Measurements from ENCODE around the gene CHI3L1.

CHI3L1 gene

DNA sequence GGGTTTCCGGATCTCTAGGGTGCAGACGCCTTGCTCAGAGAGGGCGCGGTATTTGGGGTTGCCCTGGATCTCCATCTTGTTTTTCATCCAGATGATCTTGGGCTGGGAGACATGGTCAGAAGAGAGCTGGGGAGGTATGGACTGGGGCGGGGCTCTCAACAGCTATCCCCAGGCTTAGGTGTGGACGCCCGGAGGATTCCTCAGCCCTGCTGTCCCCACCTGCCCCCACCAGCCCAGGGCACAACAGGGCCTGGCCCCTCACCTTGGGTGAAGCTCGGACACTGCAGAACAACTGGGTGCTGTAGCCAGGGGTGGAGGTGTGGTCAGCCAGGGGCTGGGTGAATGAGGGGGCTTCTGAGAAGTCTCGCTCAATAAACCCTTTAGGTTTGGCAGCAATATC is 17.5 kb downstream of the CHI3L1 start:
- DNase-seq (ENCODE audit: low read depth in 2 of 2), result no peak

DNA sequence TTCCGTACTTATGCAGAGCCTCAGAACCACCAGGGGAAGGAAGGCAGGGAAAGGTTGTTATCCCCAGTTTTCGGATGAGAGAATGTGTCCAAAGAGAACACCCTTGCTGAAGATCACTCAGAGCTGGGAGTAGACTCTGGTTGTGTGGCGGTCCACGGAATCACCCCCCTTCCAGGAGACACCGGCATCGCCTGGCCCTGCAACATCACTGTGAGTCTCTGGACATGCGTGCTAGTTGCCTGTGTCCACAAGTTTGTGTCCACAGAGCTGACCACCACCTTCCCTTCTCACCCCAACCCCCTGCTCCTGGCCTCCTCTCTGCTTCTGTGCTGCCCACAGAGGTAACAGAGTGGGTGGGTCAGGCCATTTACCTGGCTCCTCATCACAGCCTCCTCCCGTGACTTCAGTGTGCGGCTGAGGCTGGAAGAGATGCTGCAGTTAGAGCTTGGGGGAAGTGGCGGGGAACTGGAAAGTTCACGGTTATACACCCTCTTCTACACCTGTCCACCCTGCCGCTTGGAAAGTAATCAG is 18.2 kb downstream of the CHI3L1 start:
- DNase-seq (ENCODE audit: low read depth in 2 of 2), result no peak

DNA sequence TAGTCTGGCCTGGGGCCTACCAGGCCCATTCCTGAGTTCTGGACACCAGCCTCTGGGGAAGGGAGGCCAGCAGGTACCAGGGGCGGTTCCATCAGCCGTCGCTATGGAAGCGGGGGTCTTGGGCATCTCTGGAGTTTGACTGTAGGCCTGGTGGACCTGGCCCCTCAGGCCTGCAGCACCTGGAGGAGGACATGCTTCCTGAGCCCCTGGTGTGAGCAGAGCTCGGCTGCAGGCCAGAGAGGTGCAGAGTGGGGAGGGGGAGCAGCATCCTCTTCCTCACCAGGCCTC is 18.6 kb downstream of the CHI3L1 start:
- no peak for DNase-seq (ENCODE audit: low read depth in 2 of 2)

DNA sequence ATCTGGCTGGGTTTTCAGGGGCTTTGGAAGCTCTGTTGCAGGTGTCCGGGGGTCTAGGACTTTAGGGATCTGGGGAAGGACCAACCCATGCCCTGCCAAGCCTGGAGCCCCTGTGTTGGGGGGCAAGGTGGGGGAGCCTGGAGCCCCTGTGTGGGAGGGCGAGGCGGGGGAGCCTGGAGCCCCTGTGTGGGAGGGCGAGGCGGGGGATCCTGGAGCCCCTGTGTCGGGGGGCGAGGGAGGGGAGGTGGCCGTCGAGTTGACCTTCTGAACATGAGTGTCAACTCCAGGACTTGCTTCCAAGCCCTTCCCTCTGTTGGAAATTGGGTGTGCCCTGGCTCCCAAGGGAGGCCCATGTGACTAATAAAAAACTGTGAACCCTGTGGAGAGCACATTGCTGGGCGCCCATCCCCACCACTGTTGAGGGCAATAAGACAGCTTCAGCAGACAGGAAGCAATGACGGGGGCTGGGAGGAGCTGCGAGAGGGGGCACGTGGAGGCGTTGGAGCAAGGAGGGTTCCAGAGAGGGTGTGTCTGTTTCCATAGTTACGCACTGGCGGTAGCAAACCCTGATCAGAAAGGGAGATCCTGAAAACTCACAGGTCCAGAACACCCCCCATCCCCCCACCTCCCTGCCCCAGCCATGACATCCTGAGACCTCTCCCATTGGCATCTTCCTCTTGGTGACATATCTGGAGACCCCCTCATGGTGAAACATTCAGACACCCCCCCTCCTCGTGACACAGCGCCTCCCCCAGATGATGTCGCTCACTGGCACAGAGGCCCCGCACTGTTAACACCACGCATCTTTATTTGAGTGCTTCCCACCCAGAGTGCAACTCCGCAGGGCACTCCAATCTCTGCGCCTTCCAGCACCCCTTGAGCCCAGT is 19.2 kb downstream of the CHI3L1 start:
- no peak for DNase-seq (ENCODE audit: low read depth in 2 of 2)

DNA sequence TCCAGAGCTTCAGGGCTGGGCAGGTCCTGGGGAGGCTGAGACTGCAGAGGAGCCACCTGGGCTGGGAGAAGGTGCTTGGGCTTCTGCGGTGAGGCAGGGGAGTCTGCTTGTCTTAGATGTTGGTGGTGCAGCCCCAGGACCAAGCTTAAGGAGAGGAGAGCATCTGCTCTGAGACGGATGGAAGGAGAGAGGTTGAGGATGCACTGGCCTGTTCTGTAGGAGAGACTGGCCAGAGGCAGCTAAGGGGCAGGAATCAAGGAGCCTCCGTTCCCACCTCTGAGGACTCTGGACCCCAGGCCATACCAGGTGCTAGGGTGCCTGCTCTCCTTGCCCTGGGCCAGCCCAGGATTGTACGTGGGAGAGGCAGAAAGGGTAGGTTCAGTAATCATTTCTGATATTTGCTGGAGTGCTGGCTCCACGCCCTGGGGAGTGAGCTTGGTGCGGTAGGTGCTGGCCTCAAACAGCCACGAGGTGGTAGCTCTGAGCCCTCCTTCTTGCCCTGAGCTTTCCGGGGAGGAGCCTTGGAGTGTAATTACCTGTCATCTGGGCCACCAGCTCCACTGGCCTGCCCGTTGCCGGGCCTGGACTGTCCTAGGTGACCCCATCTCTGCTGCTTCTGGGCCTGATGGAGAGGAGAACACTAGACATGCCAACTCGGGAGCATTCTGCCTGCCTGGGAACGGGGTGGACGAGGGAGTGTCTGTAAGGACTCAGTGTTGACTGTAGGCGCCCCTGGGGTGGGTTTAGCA is 20.1 kb downstream of the CHI3L1 start:
- DNase-seq (ENCODE audit: low read depth in 2 of 2), result no peak

DNA sequence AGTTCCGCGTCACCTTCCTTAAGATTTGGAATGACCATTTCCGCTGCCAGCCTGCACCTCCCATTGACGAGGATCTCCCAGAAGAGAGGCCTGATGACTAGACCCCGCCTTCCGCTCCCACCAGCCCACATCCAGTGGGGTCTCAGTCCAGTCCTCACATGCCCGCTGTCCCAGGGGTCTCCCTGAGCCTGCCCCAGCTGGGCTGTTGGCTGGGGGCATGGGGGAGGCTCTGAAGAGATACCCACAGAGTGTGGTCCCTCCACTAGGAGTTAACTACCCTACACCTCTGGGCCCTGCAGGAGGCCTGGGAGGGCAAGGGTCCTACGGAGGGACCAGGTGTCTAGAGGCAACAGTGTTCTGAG is 20.7 kb downstream of the CHI3L1 start:
- DNase-seq (ENCODE audit: low read depth in 2 of 2), result no peak

DNA sequence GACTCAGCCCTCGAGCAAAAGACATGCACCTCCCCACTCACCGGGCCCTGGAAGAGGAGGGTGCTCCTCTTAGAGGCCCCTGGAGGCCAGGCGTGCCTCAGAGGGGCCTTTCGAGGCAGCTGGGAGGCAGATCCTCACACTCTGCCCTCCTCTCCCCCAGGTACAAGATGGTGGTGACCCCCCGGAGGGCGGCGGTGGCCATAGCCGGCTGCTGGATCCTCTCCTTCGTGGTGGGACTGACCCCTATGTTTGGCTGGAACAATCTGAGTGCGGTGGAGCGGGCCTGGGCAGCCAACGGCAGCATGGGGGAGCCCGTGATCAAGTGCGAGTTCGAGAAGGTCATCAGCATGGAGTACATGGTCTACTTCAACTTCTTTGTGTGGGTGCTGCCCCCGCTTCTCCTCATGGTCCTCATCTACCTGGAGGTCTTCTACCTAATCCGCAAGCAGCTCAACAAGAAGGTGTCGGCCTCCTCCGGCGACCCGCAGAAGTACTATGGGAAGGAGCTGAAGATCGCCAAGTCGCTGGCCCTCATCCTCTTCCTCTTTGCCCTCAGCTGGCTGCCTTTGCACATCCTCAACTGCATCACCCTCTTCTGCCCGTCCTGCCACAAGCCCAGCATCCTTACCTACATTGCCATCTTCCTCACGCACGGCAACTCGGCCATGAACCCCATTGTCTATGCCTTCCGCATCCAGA is 21.3 kb downstream of the CHI3L1 start:
- DNase-seq (ENCODE audit: low read depth in 2 of 2), result no peak

DNA sequence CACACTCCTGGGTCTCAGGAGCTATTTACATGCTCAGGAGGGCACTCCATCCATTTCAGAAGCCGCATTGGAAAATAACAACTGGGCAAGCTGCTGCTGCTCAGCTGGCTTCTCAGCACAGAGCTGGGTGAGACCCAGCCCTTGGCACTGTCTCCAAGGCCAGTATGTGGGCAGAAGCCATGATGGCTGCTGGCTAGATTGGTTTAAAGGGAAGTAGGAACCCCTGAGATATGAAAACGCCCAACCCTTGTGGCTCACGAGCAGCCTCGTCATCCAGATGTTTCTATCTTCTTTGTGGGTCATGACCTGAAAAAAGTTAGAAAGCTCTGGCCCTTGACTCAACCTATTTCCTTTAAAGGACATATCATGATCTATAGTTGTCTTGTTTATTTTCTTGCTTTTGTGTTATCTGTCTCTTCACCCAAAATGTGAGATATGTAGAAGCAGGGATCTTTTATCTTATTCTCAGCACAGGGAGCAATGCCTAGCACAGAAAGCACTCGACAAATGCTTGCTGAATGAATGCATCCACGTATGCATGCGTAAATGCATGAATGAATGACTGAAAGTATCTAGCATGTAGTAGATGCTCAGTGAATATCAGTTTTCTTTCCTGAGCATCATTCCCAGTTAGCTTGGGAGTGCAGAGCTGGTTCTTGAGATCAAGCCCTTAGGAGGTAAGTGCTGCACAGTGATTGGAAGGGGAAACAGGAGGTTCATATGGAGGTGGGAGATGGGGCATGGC is 22.4 kb downstream of the CHI3L1 start:
- no peak for DNase-seq (ENCODE audit: low read depth in 2 of 2)

DNA sequence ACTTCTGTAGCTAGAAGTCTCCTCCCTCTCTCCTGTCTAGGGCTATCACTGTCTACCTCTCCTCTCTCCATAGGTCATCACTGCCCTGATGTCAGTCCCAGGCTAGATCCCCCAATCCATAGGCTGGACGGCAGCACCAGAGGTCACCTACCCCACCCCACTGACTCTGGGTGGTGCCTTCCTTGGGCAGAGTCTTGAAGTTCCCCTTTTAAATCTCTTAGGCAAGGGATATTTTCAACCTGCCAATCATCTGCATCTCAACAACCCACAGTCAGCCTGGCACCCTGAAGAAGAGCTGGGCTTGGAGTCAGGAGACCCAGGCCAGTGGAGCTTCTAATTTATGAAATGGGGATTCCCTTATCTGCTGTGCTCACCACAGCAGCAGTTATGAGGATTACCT is 24.1 kb downstream of the CHI3L1 start:
- no peak for DNase-seq (ENCODE audit: low read depth in 2 of 2)

DNA sequence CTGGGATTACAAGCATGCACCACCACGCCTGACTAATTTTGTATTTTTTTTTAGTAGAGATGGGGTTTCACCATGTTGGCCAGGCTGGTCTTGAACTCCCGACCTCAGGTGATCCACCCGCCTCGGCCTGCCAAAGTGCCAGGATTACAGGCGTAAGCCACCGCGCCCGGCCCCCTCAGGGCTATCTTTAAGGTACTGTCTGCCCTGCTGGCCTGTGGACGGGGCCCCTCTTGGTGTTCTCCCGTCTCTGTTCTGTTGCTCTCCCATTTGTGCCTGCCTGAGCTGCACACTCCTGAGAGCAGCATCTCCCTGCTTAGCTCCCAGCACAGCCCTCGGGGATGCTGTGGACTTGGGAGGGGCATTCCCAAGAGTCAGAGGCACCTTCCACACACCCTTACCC is 24.8 kb downstream of the CHI3L1 start:
- DNase-seq (ENCODE audit: low read depth in 2 of 2), result no peak

DNA sequence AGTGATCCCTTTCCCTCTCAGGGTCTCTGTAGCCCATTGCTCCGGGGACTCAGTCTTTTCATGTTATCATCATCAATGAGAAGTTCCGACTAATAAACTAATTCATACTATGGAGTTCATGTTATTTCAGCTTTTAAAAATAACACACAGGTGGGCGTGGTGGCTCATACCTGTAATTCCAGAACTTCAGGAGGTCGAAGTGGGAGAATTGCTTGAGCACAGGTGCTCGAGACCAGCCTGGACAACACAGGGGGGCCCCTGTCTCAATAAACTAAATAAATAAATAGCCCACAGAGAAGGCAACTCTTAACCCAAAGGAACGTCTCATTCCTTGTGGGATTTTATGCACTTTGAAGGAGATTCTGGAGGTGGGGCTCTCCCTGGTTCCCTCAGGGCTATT is 25.3 kb downstream of the CHI3L1 start:
- DNase-seq (ENCODE audit: low read depth in 2 of 2), result no peak

DNA sequence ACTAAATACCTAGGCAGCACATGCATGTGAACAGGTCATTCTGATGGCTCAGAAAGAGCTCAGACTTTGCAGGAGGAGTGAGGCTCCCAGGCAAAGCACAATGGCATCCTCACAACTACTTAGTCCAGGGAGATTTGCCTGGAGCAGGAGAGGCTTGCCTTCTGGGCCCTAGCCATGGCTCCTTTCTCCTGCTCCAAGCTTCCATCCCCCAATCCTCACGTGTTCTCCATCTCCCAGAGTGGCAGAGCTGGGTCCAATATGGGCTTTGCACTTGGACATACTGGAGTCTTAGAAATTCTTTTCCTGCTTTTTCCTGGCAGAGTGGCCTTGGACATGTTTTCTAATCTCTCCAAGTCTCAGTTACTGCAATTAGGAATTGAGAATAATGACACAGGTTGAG is 26.7 kb downstream of the CHI3L1 start:
- no peak for DNase-seq (ENCODE audit: low read depth in 2 of 2)

DNA sequence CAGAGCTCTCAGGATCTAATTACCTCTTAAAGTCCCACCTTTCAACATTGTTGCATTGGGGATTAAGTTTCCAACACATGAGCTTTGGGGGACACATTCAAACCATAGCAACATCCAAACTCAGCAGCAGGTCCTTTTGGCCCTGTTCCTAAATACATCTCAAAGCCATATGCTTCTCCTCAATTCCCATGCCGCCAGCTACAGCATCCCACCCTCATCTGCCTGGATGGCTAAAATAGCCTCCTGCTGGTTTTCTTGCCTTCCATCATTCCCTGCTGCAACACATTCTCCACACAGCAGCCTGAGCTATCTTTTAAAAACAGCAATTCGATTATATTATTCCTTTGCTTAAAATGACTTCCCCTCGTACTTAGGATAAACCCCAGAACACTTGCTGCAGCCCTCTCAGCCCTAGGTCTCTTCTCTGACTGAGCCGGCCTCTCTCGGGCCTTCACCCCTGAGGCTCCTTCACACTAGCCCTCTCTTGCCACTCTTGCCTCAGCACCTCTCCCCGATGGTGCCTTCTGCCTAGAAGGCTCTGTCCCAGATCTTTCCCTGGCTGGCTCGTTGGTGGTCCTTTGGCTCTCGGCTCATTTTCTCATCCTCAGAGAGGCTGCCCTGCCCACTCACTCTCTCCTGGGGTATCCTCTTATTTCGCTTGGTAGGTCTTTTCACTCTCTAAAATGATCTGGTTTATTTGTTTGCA is 27.4 kb downstream of the CHI3L1 start:
- DNase-seq (ENCODE audit: low read depth in 2 of 2), result no peak

DNA sequence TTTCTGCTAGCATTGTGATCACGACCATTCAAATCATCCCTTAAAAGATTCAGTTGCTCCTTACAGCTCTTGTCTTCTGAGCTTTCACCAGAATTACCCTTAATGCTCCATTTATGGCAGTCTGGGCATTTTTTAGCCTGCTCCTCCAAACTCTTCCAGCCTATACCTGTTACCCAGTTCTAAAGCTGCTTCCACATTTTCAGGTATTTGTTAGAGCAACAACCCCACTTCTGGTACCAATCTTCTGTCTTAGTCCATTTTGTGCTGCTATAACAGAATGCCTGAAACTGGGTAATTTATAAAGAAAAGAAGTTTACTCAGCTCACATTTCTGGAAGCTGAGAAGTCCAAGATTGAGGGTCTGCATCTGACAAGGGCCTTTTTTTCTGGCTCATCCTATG is 28.1 kb downstream of the CHI3L1 start:
- DNase-seq (ENCODE audit: low read depth in 2 of 2), result no peak

DNA sequence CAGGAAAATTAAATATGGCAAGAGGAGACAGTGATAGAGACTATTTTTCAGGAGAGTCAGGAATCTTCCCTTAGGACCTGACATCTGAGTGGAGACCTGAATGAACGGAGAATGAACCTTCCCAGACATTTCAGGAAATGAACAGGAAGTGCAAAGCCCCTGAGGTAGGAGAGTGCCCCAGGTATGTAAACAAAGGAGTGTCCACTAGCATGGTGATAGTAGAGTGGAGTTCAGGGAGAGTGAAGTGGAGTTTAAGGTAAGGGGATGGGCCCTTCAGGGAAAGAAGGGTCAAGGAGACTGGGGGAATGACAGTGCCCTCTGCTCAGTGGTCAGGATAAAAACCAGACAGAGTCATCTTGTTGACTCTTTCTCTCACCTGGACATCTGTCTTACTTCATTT is 30.2 kb downstream of the CHI3L1 start:
- DNase-seq (ENCODE audit: low read depth in 2 of 2), result no peak

DNA sequence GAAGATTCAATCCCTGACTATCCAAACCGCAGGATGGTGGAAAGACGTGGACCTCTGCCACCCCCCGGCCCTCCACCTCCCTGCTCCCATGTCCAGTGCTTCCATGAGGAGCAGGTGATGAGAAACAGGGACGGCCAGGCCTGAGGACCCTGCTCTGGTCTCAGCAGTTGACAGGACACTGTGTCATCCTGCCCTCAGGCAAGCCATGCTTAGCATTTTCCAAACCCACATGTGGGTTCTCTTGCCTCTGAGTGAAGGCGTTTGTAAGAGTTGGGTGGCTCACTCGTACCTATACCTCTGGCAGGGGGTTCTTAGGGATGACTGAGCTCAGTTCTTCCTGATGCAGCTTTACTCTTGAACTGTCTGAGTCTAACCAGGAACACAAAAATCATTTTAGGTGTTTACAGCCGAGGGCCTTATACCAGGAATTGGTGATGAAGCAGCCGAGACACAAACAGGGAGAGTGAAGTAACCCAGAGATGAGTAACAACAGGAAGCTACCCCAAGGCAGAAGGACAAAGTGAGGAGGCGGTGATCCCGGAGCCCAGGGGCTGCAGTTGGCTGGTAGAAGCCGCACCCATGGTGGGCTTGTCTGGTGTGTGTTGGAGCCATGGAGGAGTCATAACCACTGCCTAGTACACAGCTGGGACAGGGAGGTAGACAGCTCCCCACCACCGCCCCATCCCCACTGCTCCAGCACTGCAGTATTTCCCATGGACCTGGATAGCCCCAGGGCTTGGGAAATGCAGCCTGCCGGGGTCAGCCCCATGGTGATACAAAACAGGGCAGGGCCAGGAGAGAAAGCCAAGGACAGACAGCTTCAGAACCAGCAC is 32.3 kb downstream of the CHI3L1 start:
- no peak for DNase-seq (ENCODE audit: low read depth in 2 of 2)

DNA sequence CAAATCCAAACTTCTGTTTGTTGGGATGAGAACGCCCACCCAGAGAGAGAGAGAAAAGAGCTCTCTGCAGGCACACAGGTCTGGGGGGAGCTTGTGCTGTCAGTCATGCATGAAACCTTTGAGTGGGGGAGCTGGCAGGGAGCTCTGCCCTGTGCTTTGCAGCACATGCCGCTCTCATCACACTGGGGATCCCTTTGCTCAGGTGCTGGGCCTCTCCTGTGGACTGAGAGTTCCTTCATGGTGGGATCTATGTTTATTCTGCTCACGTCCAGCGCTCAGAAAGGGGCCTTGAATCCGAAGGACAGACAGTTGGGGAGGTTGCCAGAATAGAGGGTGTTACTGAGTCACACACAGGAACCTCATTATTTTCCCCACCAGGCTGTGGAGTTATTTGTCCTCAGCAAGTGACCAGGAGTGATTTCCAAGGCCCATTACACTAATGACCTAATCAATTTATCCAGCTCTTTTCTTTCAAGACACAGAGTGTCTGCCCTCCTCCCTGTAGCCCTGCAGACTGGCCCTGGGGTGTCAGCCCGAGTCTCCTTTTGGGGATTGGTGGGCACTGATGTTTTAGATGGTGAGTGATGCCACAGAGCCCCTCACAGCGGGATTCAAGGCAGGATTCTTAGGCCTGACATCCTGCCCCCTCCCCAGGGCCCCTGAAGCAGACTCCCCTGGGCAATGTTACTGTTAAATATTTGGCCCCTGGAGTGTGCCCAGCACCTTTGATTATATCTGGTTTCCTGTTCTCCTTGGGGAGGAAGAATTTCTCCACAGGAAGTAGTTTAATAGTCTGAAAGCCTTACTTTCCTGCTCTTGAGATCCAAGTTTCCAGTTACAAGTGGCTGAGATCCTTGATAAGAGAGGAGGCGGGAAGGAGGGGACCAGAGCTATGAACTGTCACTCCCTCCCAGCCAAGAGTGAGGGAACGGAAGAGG is 33.2 kb downstream of the CHI3L1 start:
- no peak for DNase-seq (ENCODE audit: low read depth in 2 of 2)

DNA sequence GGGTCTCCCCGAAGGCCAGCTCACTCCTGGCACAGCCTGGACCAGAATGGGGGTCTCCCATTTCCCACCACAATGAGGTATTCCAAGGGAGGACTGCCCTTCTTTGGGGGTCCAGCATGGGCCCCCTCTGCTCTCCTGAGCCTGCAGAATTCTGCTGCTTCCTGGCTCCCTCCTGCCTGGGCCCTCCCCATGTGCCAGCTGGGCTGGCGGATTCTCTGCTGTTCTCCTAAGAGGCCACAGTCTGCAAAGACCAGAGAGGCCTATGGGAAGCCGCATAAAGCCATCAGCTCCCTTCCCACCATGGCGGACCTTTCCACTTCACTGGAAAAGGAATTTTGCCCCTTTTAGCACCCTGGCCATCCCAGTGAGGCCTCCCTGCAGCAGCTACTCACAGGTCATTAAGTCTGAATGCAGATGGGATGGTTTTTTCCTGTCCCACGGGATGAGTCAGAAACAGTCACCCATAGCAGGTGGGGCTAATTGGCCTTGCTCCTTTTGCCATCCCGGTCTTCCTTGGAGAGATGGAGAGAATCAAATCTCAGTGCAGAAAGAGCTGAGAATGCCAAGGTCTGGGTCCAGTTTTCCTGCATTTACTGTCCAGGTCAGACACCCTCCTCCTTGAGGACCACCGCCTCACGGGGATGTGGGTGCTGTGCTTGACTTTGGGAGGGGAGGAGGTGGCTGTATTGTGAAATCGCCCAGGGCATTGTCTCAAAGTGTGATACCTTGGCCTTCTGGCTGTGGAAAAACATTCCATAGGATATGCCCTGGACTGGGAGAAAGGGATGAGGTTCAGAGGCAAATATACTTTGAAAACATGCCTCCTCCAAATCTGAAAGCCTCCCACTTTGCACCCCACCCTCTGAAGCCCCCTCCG is 34.1 kb downstream of the CHI3L1 start:
- no peak for DNase-seq (ENCODE audit: low read depth in 2 of 2)
